Forelimb muscle (tissue), 1 donor: ENCODE data around the gene EEF2. TPM values are rescaled to one million over a fixed set of nuclear protein-coding genes. Genes with fewer than 3 reads are reported as not detected.
"Not testable (repeated sequence)": the region's sequence is repeated elsewhere in the genome, so short reads cannot be mapped to it uniquely, and the experiment has no call there.

Experiments used
- DNase-seq: peaks from one replicate; pipeline ENCODE4 v3.0.0-alpha.2; 2013; ENCODE audit warnings: low read depth
- polyA plus RNA-seq: library from polyadenylated mRNA; unstranded; fragments of 120-200 nt; gene quantifications from one replicate; pipeline ENCODE4 v1.2.1, GENCODE V29; 2013; ENCODE audit not compliant: insufficient read length

The EEF2 gene
- polyA plus RNA-seq, 1 donor = 2,855 TPM

GRCh38 chr19:3968556-3969434, 16.5 kb downstream of the EEF2 start:
- peak; percentile 77 for DNase-seq

GRCh38 chr19:3967983-3968382, 17.3 kb downstream of the EEF2 start:
- DNase-seq = not testable (repeated sequence)

- DNase-seq = no peak
Measured at GRCh38 chr19:3966051-3967017, 18.9 kb downstream of the EEF2 start.

- no peak for DNase-seq
Measured at GRCh38 chr19:3964256-3965194, 20.7 kb downstream of the EEF2 start.

GRCh38 chr19:3963458-3964255, 21.6 kb downstream of the EEF2 start:
- no peak for DNase-seq

GRCh38 chr19:3961007-3961406, 24.3 kb downstream of the EEF2 start:
- DNase-seq = no peak

- DNase-seq = no peak
Measured at GRCh38 chr19:3959766-3960131, 25.5 kb downstream of the EEF2 start.

GRCh38 chr19:3958836-3959765, 26.2 kb downstream of the EEF2 start:
- no peak for DNase-seq

- DNase-seq = no peak
Measured at GRCh38 chr19:3955688-3956087, 29.6 kb downstream of the EEF2 start.

- DNase-seq = not testable (repeated sequence)
Measured at GRCh38 chr19:3955276-3955675, 30.0 kb downstream of the EEF2 start.

GRCh38 chr19:3954107-3954506, 31.2 kb downstream of the EEF2 start:
- DNase-seq = no peak

GRCh38 chr19:3952755-3953276, 32.4 kb downstream of the EEF2 start:
- not testable (repeated sequence) for DNase-seq

GRCh38 chr19:3950871-3951861, 34.1 kb downstream of the EEF2 start:
- no peak for DNase-seq

GRCh38 chr19:3949997-3950859, 35.0 kb downstream of the EEF2 start:
- no peak for DNase-seq

GRCh38 chr19:3949294-3949693, 36.0 kb downstream of the EEF2 start:
- no peak for DNase-seq

GRCh38 chr19:3947316-3947933, 37.8 kb downstream of the EEF2 start:
- DNase-seq = not testable (repeated sequence)
